SKM-1 treated with dmso at 0.1 percent for 144 hours (cell line): ENCODE data around the gene EPB41L1.

ENCODE experiments used
- DNase-seq: peaks from one replicate; lab custom pipeline; 2025; ENCODE audit not compliant: unreplicated experiment; lab: John Stamatoyannopoulos, UW

Gene EPB41L1

GRCh38 chr20:36255445-36255844 lies 100.9 kb downstream of the EPB41L1 start:
- no peak for DNase-seq

GRCh38 chr20:36259177-36260061 lies 104.9 kb downstream of the EPB41L1 start:
- no peak for DNase-seq

DNA sequence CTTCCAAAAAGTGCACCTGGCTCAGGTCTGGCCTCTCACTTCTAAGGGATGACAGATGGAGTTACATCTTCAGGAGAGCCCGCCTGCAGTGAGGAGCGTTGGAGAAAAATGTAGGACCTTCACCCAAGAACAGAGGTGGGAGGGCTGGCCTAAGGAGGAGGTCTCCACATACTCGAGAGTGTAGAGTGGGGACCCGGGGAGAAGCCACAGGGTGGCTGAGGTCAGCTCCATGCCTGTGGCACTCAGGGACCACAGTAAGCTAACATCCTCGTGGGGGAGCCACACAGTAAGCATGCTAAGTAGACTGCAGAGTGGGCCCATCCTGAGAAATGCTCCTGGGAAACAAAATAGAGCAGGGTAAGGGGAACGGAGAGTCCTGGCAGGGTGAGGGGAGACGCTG lies 105.8 kb downstream of the EPB41L1 start:
- DNase-seq, result no peak

DNA sequence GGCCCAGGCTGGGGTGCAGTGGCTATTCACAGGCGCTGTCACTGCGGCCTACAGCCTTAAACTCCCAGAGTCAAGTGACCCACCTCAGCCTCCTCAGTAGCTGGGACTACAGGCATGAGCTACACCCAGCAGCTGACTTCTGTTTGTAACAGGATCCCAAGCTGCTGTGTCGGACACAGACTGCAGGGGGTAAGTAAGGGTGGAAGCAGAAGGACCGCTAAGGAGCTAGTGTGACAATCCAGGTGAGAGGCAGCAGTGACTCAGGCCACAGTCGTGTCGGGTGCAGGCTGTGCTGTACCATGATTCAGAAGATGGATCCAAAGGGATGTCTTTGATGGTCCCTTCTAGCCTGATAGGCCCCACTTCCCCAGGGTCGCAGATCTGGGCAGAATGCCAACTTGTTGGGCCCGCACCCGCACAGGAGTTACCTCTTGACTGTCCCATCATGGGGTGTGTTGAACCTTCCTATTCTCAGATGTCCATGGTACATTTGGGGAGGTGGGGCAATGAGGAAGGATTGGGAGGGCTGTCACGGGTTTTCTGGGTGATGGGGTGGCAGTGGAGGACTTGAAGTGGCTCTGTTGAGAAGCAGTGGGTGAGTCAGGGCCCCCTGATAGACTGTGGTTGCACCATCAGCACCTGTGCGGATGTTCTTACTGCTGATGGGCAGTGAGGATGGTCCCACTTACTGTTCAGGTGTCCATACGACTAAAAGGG lies 107.0 kb downstream of the EPB41L1 start:
- no peak for DNase-seq

GRCh38 chr20:36262440-36262839 lies 107.9 kb downstream of the EPB41L1 start:
- no peak for DNase-seq

- no peak for DNase-seq
Observed at GRCh38 chr20:36264426-36265246, 110.1 kb downstream of the EPB41L1 start.

- DNase-seq, result no peak
Observed at GRCh38 chr20:36266189-36266588, 111.6 kb downstream of the EPB41L1 start.

- DNase-seq, result no peak
Observed at GRCh38 chr20:36267605-36268381, 113.3 kb downstream of the EPB41L1 start.

DNA sequence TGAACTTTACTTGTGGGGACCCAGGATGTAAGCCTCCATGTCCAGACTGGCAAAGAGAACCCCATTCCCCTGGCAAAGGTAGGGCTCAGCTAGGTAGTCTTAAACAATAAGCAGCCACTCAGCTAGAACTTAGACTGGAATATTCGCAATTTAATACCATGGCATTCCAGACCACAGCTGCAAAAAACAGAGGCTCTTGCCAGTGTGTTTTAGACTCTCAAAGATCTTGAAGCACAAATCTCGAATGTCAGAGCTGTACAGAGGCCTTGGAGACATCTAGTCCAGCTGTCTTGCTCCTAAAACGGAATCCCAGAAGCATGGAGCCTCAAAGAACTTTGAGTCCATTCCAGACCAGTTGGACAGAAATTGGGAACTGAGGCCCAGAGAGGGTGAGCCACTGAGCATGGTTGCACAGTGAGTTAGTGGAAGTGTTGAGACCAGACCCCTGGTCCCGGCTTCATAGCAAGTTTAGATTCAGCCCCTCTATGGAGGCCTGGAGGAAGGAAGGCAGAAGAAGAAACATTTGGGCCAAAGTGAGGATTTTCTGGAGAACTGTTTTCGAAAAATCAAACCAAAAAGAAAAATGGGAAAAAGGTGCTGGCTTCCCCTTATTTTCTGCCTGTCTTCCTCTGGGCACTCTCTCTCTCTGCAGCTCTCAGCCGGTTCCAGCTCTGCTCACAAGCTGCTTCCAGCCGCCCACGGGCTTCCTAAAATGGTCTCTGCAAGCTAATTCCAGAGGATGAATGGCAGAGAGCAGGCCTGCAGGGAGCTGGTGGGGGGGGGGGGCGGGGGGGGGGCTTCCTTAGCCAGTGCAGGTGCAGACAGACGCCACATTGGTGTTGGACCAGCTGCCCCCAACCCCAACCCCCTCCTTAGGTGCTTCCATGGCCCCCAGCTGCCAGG lies 114.2 kb downstream of the EPB41L1 start:
- DNase-seq, result no peak

- DNase-seq, result no peak
Observed at GRCh38 chr20:36269507-36269906, 115.0 kb downstream of the EPB41L1 start.

DNA sequence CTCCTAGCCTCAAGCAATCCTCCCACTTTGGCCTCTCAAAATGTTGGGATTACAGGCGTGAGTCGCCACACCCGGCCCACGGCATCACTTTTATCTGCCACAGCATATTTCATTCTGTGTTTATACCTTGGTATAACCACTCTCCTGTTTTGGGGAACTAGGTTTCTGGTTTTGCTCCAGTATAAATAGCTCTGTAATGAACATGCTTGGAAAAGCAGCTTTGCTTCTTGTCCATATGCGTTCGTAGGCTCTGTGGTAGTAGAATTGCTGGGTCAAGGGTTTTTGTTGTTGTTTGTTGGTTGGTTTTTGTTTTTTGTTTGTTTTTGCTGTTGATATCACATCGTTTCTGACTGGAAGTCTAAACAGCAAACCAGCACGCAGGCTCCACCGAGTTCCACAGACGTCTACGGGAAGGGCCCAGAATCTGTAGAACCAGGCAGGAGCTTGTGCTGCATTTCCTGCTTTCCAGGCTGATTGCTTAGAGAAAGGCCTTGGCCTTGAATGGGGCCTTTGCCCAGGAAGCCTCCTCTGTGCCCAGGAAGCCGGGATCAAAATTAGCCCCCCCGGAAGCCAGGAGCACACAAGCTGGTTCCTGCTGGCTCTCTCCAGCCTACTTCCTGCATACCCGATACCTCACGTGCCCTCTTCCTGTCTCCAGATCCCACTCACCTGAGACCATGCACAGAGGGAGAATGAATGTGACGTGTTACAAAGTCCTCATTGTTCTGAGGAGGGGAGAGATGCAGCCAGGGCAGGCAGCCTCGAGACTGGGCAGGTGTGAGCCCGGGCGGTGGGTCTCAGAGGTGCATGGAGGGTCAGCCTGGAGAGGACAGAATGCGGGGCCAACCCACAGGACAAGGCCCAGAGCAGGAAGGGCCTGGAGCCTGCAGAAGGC lies 116.5 kb downstream of the EPB41L1 start:
- DNase-seq, result no peak

- no peak for DNase-seq
Observed at GRCh38 chr20:36271639-36272546, 117.4 kb downstream of the EPB41L1 start.

DNA sequence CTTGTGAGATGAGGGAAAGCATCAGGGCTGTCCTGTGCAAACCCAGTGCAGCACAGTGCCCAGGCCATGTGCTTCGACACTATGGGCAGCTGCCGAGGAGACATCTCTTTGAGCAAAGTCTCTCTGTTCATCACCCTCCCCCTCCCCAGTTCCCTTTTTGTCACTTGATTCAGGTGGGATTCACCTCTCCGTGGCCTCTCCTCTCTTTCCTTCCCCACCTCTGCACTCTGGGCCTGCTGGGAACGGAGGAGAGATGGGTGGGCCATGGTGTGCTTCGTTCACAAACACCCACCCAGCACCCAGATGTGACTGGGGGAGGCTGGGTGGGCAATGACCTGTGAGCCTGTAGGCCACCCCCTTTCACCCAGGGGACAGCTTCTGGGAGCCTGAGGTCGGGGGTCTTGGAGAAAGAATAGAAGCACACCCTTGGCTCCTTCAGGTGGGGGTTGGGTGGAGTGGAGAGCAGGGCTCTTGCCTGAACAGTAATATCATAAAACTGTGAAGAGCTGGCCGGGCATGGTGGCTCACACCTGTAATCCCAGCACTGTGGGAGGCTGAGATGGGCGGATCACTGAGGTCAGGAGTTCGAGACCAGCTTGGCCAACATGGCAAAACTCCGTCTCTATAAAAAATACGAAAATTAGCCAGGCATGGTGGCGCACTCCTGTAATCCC lies 118.1 kb downstream of the EPB41L1 start:
- DNase-seq, result no peak

DNA sequence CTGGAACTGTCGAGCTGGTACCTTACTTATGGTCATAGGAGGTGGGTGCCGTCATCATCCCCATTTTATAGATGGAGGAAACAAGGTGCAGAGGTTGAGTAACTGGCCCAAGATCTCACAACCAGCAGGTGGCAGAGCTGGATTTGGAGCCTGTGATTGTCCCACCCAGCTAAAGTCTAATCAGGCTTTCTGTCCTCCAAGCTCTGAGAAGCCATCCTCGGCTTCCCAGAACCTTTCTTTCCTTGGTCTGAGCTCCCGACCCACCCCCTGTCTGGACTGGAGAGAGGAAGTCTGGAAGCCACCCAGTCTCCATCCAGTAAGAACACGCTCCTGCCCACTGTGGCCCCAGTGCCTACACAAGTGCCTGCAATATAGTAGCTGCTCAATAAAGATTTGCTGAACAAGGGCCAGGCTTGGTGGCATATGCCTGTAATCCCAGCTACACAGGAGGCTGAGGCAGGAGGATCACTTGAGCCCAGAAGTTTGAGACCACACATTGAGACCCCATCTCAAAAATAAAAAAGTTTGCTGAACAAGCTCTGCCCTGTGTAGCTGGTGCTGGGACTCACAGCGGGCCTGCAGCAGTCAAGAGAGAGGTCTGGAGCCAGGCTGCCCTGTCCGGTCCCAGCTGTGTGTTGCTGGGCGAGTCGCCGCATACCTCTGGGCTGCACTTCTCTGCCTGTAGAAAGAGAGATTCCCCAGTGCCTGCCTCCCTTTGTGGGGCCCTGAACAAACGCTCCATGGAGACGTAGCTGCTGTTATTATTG lies 119.1 kb downstream of the EPB41L1 start:
- no peak for DNase-seq

DNA sequence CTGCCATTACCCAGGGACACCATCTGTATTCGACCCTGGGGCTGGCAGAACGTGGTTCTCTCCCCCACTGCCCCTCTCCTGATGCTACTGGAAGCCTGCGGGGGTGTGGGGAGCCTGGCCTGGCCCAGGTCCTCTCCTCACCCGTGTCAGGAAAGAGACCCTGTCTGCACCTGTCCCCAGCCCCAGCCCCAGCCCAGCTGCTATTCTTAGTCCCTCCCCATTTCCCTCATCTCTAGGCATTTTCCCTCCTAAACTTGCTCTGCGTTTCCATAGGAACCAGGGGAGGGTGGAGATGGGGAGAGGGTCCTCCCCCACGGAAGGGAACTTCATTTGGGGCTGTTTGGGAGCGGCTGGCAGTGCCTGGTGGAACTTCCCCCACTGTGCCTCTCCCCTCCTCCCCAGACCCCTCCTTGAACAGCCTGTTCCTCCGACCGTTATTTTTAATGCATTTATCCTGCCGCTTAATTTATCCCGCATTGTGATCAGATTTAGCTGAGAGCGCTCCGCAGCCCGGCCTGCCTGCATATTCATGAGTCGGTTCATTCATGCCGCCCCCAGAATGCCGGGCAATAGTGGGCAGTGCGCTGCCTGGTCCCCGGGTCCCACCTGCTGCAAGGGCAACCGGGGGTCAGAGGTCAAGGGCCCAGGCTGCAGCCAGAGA lies 119.8 kb downstream of the EPB41L1 start:
- no peak for DNase-seq

- no peak for DNase-seq
Observed at GRCh38 chr20:36275011-36275410, 120.5 kb downstream of the EPB41L1 start.
